ENCODE data around the gene KCNK7.

The KCNK7 gene

DNA sequence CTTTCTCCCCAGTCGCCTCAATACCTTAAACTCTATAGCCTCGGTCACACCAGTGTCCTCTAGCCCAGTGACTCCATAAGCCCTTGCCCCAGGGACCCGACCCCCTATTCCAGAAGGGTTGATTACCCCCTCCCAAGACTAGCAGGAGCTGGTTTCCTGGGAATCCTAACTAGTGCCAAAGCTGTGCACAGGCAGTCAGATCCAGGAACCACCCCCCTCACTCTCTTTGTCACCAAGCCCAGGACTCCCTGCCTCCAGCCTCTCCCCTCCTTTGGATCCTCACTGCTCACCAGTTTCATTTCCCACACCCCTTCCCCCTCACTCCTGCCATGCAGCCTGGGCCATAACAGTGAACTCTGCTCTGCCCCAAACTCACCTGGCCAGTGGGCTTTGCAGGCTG, 47.2 kb downstream of the KCNK7 start:
- Histone ChIP-seq H3K9me3 (ENCODE audit: insufficient read depth, low read depth, low read length) (no peaks in the 10 kb centered on the region), H3K79me1 (ENCODE audit: low read length) (peaks cover 2% of the 10 kb centered on the region), H3K4me2 (ENCODE audit: low read length) (no peak overlapping the region), H3K14ac (ENCODE audit: low read length) (no peak overlapping the region), H3K27ac (ENCODE audit: low read depth, low read length) (no peak overlapping the region), H3K18ac (ENCODE audit: low read length) (no peak overlapping the region), H4K12ac (ENCODE audit: low read depth, low read length) (no peak overlapping the region), H2BK120ac (ENCODE audit: insufficient read depth, low read length, poor library complexity) (no peak overlapping the region), H2AFZ (ENCODE audit: insufficient read depth, low read length, poor library complexity) (no peak overlapping the region), H3K27me3 (ENCODE audit: insufficient read depth, low read length) (peaks cover 9% of the 10 kb centered on the region), H3K4ac (ENCODE audit: low read depth, low read length) (no peak overlapping the region), H2AK5ac (ENCODE audit: low read length) (no peak overlapping the region), H4K8ac (ENCODE audit: low read depth, low read length) (no peak overlapping the region), H3K4me3 (ENCODE audit: low read depth, low read length) (no peak overlapping the region), H3K9ac (ENCODE audit: low read length) (no peak overlapping the region), H3K36me3 (ENCODE audit: control insufficient read depth in 1 of 2, insufficient read depth in 2 of 2, low read length in 2 of 2) (no peaks in the 10 kb centered on the region), H3K23ac (ENCODE audit: low read length) (no peak overlapping the region), H2BK12ac (ENCODE audit: low read length) (no peak overlapping the region), H3K4me1 (ENCODE audit: control insufficient read depth in 1 of 2, insufficient read depth in 2 of 2, low read length in 2 of 2) (peaks cover 9% of the 10 kb centered on the region in 2 experiments), H3K79me2 (ENCODE audit: control insufficient read depth, insufficient read depth, low read length, poor library complexity) (no peaks in the 10 kb centered on the region), H4K91ac (ENCODE audit: low read depth, low read length) (no peak overlapping the region), H2BK5ac (ENCODE audit: low read depth, low read length, poor library complexity) (no peak overlapping the region)
- no CpG with 5 or more reads among the region's 3 CpGs for WGBS (ENCODE audit: extremely low coverage, insufficient coverage, insufficient read length)
- DNase-seq: no peak

DNA sequence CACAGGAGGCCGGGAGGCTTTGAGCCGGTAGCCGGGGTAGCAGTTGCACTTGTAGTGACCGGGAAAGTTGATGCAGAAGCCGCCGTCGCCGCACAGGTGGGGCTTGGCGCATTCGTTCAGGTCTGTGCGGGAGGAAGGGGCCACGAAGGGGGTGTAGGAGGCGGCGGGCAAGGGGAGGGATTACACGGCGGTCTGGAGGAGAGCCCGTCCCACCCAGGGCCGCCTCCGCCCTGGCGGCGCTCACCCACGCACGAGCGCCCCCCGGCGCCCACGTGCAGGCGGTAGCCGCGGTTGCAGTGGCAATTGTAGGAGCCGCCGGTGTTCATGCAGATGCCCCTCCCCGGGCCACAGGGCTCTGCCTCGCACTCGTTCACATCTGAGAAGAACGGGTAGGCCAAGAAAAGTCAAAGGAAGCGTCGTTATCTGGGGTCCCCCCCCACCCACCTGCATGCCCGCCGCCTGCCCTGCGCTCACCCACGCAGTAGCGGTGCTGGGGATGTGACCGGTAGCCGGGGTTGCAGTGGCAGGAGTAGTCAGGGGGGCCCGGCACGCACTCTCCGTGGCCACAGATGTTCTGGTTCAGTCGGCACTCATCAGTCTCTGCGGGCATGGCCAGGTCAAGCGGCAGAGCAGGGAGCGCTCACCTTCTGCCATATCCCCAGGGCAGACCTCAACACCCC, 48.0 kb downstream of the KCNK7 start:
- no peak overlapping the region for H3K4ac ChIP-seq (ENCODE audit: low read depth, low read length)

DNA sequence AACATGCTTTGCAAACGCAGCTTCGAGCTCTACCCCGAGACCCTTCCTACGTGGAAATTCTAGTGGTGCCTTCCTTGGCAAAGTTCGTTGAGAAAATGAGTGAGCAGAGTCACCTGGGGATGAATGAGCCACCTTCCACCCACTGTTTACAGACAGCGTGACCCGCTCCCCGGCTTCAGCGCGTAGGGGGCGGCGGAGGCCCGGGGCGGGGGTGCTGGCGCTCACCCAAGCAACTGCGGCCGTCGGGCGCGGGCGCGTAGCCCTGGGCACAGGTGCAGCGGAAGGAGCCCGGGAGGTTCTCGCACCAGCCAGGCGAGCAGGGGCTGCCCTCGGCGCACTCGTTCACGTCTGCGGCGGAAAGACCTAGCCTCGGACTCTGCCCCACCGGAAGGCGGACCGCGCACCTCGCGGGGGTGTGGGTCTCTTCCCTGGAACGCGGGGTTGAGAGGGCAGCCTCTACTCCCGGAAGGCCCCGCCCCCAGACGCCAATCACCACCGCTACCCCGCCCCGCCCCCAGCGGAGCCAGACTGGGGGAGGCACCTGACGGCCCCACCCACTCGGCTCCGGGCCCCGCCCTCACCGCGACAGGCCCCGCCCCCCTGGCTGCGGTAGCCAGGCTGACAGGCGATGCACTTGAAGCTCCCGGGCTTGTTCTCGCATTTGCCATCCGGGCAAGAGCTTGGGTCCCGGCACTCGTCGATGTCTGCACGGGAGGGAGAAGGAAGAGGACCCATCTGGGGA, 49.2 kb downstream of the KCNK7 start:
- Histone ChIP-seq H3K4me3 (ENCODE audit: low read depth, low read length) (peak overlapping the region; percentile 19), H3K4ac (ENCODE audit: low read depth, low read length) (no peak overlapping the region), H2AFZ (ENCODE audit: insufficient read depth, low read length, poor library complexity) (peak overlapping the region; percentile 20), H4K12ac (ENCODE audit: low read depth, low read length) (peak overlapping the region; percentile 8), H3K14ac (ENCODE audit: low read length) (peak overlapping the region; percentile 39), H3K4me1 (ENCODE audit: control insufficient read depth in 1 of 2, insufficient read depth in 2 of 2, low read length in 2 of 2) (peaks cover 15 to 16% of the 10 kb centered on the region in 2 experiments), H3K18ac (ENCODE audit: low read length) (no peak overlapping the region), H3K27me3 (ENCODE audit: insufficient read depth, low read length) (peaks cover 9% of the 10 kb centered on the region), H2BK5ac (ENCODE audit: low read depth, low read length, poor library complexity) (no peak overlapping the region), H3K9me3 (ENCODE audit: insufficient read depth, low read depth, low read length) (no peaks in the 10 kb centered on the region), H2BK12ac (ENCODE audit: low read length) (no peak overlapping the region), H3K9ac (ENCODE audit: low read length) (no peak overlapping the region), H3K36me3 (ENCODE audit: control insufficient read depth in 1 of 2, insufficient read depth in 2 of 2, low read length in 2 of 2) (no peaks in the 10 kb centered on the region), H4K8ac (ENCODE audit: low read depth, low read length) (peak overlapping the region; percentile 31), H3K27ac (ENCODE audit: low read depth, low read length) (no peak overlapping the region), H3K79me2 (ENCODE audit: control insufficient read depth, insufficient read depth, low read length, poor library complexity) (no peaks in the 10 kb centered on the region), H2AK5ac (ENCODE audit: low read length) (no peak overlapping the region), H3K79me1 (ENCODE audit: low read length) (peaks cover 4% of the 10 kb centered on the region), H3K23ac (ENCODE audit: low read length) (no peak overlapping the region), H3K4me2 (ENCODE audit: low read length) (peak overlapping the region; percentile 63), H4K91ac (ENCODE audit: low read depth, low read length) (peak overlapping the region; percentile 42), H2BK120ac (ENCODE audit: insufficient read depth, low read length, poor library complexity) (peak overlapping the region; percentile 14)
- peak; percentile 77 to 85 for DNase-seq
- WGBS (ENCODE audit: extremely low coverage, insufficient coverage, insufficient read length): no CpG with 5 or more reads among the region's 64 CpGs

More for the DNA sequence above, 48.0 kb downstream of the KCNK7 start:
- no CpG with 5 or more reads among the region's 52 CpGs for WGBS (ENCODE audit: extremely low coverage, insufficient coverage, insufficient read length)
- no peaks in the 10 kb centered on the region for H3K9me3 ChIP-seq (ENCODE audit: insufficient read depth, low read depth, low read length)
- DNase-seq: no peak
- H4K8ac ChIP-seq (ENCODE audit: low read depth, low read length): no peak overlapping the region
- H4K12ac ChIP-seq (ENCODE audit: low read depth, low read length): no peak overlapping the region
- no peak overlapping the region for H2AFZ ChIP-seq (ENCODE audit: insufficient read depth, low read length, poor library complexity)
- H3K23ac ChIP-seq (ENCODE audit: low read length): no peak overlapping the region
- H3K4me1 ChIP-seq (ENCODE audit: control insufficient read depth in 1 of 2, insufficient read depth in 2 of 2, low read length in 2 of 2): peaks cover 9% of the 10 kb centered on the region in 2 experiments
- no peak overlapping the region for H3K9ac ChIP-seq (ENCODE audit: low read length)
- no peaks in the 10 kb centered on the region for H3K36me3 ChIP-seq (ENCODE audit: control insufficient read depth in 1 of 2, insufficient read depth in 2 of 2, low read length in 2 of 2)
- H2AK5ac ChIP-seq (ENCODE audit: low read length): no peak overlapping the region
- peaks cover 9% of the 10 kb centered on the region for H3K27me3 ChIP-seq (ENCODE audit: insufficient read depth, low read length)
- H2BK12ac ChIP-seq (ENCODE audit: low read length): no peak overlapping the region
- H3K18ac ChIP-seq (ENCODE audit: low read length): no peak overlapping the region
- H2BK120ac ChIP-seq (ENCODE audit: insufficient read depth, low read length, poor library complexity): no peak overlapping the region
- peaks cover 2% of the 10 kb centered on the region for H3K79me1 ChIP-seq (ENCODE audit: low read length)
- H3K14ac ChIP-seq (ENCODE audit: low read length): no peak overlapping the region
- no peak overlapping the region for H3K4me3 ChIP-seq (ENCODE audit: low read depth, low read length)
- H3K79me2 ChIP-seq (ENCODE audit: control insufficient read depth, insufficient read depth, low read length, poor library complexity): no peaks in the 10 kb centered on the region
- H3K4me2 ChIP-seq (ENCODE audit: low read length): no peak overlapping the region
- no peak overlapping the region for H4K91ac ChIP-seq (ENCODE audit: low read depth, low read length)
- no peak overlapping the region for H2BK5ac ChIP-seq (ENCODE audit: low read depth, low read length, poor library complexity)
- H3K27ac ChIP-seq (ENCODE audit: low read depth, low read length): no peak overlapping the region

DNA sequence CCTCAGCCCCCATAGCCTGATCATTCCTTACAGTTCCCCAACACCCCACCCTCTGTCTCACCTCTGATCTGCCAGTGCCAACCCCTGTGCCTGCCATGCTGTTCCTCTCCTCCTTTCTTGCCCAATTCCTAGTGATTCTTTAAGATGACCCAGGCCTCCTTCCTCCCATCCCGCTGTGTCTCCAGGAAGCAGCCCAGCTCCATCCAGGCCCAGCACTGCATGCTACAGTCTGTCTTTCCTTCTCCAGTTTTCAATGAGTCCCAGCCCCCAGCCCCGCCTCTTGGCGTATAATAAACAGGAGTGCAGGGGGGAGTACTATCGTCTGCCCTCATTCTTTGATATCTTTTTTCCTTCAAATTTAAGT, 49.8 kb downstream of the KCNK7 start:
- no peak for DNase-seq
- Histone ChIP-seq H3K79me2 (ENCODE audit: control insufficient read depth, insufficient read depth, low read length, poor library complexity) (peaks cover 3% of the 10 kb centered on the region), H2AFZ (ENCODE audit: insufficient read depth, low read length, poor library complexity) (no peak overlapping the region), H4K91ac (ENCODE audit: low read depth, low read length) (no peak overlapping the region), H3K18ac (ENCODE audit: low read length) (no peak overlapping the region), H4K8ac (ENCODE audit: low read depth, low read length) (no peak overlapping the region), H2BK120ac (ENCODE audit: insufficient read depth, low read length, poor library complexity) (no peak overlapping the region), H4K12ac (ENCODE audit: low read depth, low read length) (no peak overlapping the region), H3K36me3 (ENCODE audit: control insufficient read depth in 1 of 2, insufficient read depth in 2 of 2, low read length in 2 of 2) (no peaks in the 10 kb centered on the region), H2BK12ac (ENCODE audit: low read length) (no peak overlapping the region), H2BK5ac (ENCODE audit: low read depth, low read length, poor library complexity) (no peak overlapping the region), H3K9ac (ENCODE audit: low read length) (no peak overlapping the region), H3K4me2 (ENCODE audit: low read length) (no peak overlapping the region), H3K27me3 (ENCODE audit: insufficient read depth, low read length) (peaks cover 9% of the 10 kb centered on the region), H3K4ac (ENCODE audit: low read depth, low read length) (no peak overlapping the region), H3K27ac (ENCODE audit: low read depth, low read length) (no peak overlapping the region), H3K23ac (ENCODE audit: low read length) (no peak overlapping the region), H3K79me1 (ENCODE audit: low read length) (peaks cover 9% of the 10 kb centered on the region), H3K4me3 (ENCODE audit: low read depth, low read length) (no peak overlapping the region), H3K9me3 (ENCODE audit: insufficient read depth, low read depth, low read length) (no peaks in the 10 kb centered on the region), H3K4me1 (ENCODE audit: control insufficient read depth in 1 of 2, insufficient read depth in 2 of 2, low read length in 2 of 2) (peaks cover 16 to 17% of the 10 kb centered on the region in 2 experiments), H3K14ac (ENCODE audit: low read length) (no peak overlapping the region), H2AK5ac (ENCODE audit: low read length) (no peak overlapping the region)
- WGBS (ENCODE audit: extremely low coverage, insufficient coverage, insufficient read length): no CpG with 5 or more reads among the region's 4 CpGs

Data from trophoblast cell (in vitro differentiated cells and primary cell).